ENCODE data around the gene VSIG1.

The VSIG1 gene

DNA sequence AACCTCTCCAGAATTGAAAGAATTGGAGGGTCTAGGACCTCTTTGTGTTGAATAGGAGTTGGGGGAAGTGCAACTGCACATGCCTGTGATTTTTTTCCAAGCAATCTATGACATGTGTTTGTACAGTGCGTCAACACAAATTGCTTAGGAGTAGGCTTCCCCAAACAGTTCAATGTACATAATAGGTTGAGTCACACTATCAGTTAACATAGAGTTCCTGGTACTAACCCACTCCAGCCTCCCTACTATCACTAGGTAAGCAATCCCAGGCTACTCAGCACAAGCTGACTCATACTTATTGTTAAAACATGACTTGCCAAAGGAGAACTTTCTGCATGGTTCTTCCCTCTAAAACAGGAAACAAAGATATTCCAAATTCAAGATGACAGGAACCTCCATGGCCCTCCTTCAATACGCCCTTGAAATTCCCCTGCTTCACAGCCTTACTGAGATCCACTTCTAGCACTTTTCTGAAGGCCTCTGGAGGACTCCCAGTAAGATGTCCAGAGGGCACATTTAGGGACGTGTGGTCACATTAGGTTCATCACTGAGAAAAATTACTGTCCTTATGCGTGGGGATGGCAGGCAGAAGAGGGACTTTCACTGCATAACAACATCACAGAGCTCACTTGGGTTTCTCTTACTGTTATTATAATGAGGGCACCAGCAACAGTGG is 8.4 kb upstream of the VSIG1 start:
- Histone ChIP-seq H3K9ac (ENCODE audit: low read length) (no peak overlapping the region), H3K27ac (ENCODE audit: low read depth, low read length) (no peak overlapping the region), H3K4me3 (ENCODE audit: insufficient read depth, low read length, poor library complexity, severe bottlenecking) (no peak overlapping the region), H3K9me2 (replicated peaks; ENCODE audit: insufficient read depth, low read length) (no peaks in the 10 kb centered on the region), H3K9me3 (ENCODE audit: insufficient read depth, low read length) (no peaks in the 10 kb centered on the region), H4K20me1 (ENCODE audit: low read depth, low read length) (no peaks in the 10 kb centered on the region), H3F3A (ENCODE audit: insufficient read depth) (no peaks in the 10 kb centered on the region), H3K27me3 (ENCODE audit: low read length) (no peaks in the 10 kb centered on the region), H3K79me2 (ENCODE audit: insufficient read depth, low read length) (no peaks in the 10 kb centered on the region), H3K4me2 (ENCODE audit: low read depth, low read length, poor library complexity, severe bottlenecking) (no peak overlapping the region), H3K36me3 (ENCODE audit: low read length) (no peaks in the 10 kb centered on the region), H2AFZ (ENCODE audit: low read depth, low read length, severe bottlenecking) (no peak overlapping the region)
- TF ChIP-seq EZH2phosphoT487 (conservative IDR thresholded peaks at IDR 0.05; ENCODE audit: low read length): no peak
- TF ChIP-seq, protein P1, sequence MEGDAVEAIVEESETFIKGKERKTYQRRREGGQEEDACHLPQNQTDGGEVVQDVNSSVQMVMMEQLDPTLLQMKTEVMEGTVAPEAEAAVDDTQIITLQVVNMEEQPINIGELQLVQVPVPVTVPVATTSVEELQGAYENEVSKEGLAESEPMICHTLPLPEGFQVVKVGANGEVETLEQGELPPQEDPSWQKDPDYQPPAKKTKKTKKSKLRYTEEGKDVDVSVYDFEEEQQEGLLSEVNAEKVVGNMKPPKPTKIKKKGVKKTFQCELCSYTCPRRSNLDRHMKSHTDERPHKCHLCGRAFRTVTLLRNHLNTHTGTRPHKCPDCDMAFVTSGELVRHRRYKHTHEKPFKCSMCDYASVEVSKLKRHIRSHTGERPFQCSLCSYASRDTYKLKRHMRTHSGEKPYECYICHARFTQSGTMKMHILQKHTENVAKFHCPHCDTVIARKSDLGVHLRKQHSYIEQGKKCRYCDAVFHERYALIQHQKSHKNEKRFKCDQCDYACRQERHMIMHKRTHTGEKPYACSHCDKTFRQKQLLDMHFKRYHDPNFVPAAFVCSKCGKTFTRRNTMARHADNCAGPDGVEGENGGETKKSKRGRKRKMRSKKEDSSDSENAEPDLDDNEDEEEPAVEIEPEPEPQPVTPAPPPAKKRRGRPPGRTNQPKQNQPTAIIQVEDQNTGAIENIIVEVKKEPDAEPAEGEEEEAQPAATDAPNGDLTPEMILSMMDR (IDR thresholded peaks at IDR 0.05; ENCODE audit: insufficient read depth, low read length, poor library complexity, severe bottlenecking): no peak

- no peaks in the 10 kb centered on the region for H3K36me3 ChIP-seq (ENCODE audit: low read length)
- no peak overlapping the region for H3K9ac ChIP-seq (ENCODE audit: low read length)
- H3K27ac ChIP-seq (ENCODE audit: low read depth, low read length): no peak overlapping the region
- H3K27me3 ChIP-seq (ENCODE audit: low read length): no peaks in the 10 kb centered on the region
- no peaks in the 10 kb centered on the region for H3K9me2 ChIP-seq (replicated peaks; ENCODE audit: insufficient read depth, low read length)
- no peak overlapping the region for H3K4me2 ChIP-seq (ENCODE audit: low read depth, low read length, poor library complexity, severe bottlenecking)
- no peaks in the 10 kb centered on the region for H3K9me3 ChIP-seq (ENCODE audit: insufficient read depth, low read length)
- no peak overlapping the region for H3K4me3 ChIP-seq (ENCODE audit: insufficient read depth, low read length, poor library complexity, severe bottlenecking)
- no peaks in the 10 kb centered on the region for H3F3A ChIP-seq (ENCODE audit: insufficient read depth)
- no peaks in the 10 kb centered on the region for H4K20me1 ChIP-seq (ENCODE audit: low read depth, low read length)
- no peaks in the 10 kb centered on the region for H3K79me2 ChIP-seq (ENCODE audit: insufficient read depth, low read length)
- TF ChIP-seq EZH2phosphoT487 (conservative IDR thresholded peaks at IDR 0.05; ENCODE audit: low read length): no peak
- TF ChIP-seq, protein P1 (IDR thresholded peaks at IDR 0.05; ENCODE audit: insufficient read depth, low read length, poor library complexity, severe bottlenecking): no peak
- no peak overlapping the region for H2AFZ ChIP-seq (ENCODE audit: low read depth, low read length, severe bottlenecking)
Observed at GRCh38 chrX:108049649-108050048, 4.8 kb downstream of the VSIG1 start.

DNA sequence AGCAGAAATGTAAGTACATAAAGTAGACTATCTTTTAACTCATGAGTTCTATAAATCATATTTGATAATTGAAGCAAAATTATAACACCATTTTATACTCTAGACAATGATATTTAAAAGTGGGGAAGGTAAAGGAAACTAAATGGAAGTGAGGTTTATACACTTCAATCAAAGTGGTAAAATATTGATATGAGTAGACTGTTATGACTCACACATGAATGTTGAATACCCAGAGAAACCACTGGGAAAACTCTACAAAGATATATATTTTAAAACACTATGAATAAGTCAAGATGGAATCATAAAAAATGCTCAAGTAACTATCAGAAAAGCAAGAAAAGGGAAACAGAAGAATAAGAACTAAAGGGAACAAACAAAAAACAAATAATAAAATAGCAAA is 8.4 kb downstream of the VSIG1 start:
- TF ChIP-seq, protein P1 (IDR thresholded peaks at IDR 0.05; ENCODE audit: insufficient read depth, low read length, poor library complexity, severe bottlenecking): no peak
- TF ChIP-seq EZH2phosphoT487 (conservative IDR thresholded peaks at IDR 0.05; ENCODE audit: low read length): no peak
- no peak overlapping the region for H2AFZ ChIP-seq (ENCODE audit: low read depth, low read length, severe bottlenecking)
- H3K79me2 ChIP-seq (ENCODE audit: insufficient read depth, low read length): no peaks in the 10 kb centered on the region
- H4K20me1 ChIP-seq (ENCODE audit: low read depth, low read length): no peaks in the 10 kb centered on the region
- H3K27ac ChIP-seq (ENCODE audit: low read depth, low read length): no peak overlapping the region
- no peaks in the 10 kb centered on the region for H3K27me3 ChIP-seq (ENCODE audit: low read length)
- no peak overlapping the region for H3K4me3 ChIP-seq (ENCODE audit: insufficient read depth, low read length, poor library complexity, severe bottlenecking)
- H3K4me2 ChIP-seq (ENCODE audit: low read depth, low read length, poor library complexity, severe bottlenecking): no peak overlapping the region
- H3K9me3 ChIP-seq (ENCODE audit: insufficient read depth, low read length): no peaks in the 10 kb centered on the region
- no peaks in the 10 kb centered on the region for H3F3A ChIP-seq (ENCODE audit: insufficient read depth)
- H3K36me3 ChIP-seq (ENCODE audit: low read length): no peaks in the 10 kb centered on the region
- no peak overlapping the region for H3K9ac ChIP-seq (ENCODE audit: low read length)
- H3K9me2 ChIP-seq (replicated peaks; ENCODE audit: insufficient read depth, low read length): no peaks in the 10 kb centered on the region
